KBM-7 (cell line): ENCODE measurements around the gene MIOS.
"Not testable (repeated sequence)": the region's sequence is repeated elsewhere in the genome, so short reads cannot be mapped to it uniquely, and the experiment has no call there.

Source experiments
- DNase-seq: peaks from one replicate; pipeline ENCODE4 v3.0.0-alpha.2; 2015
- in situ Hi-C: fragments of 300-500 bp; cut with MboI; formaldehyde crosslinking; loops from 2 replicates; pipeline ENCODE4 v1.14.3; 2020; ENCODE audit warnings: low sequenced_read_pairs, low pct_unique_long_range_greater_than_20kb, mixed read lengths

Gene MIOS

GRCh38 chr7:7552199-7552598, 14.5 kb upstream of the MIOS start:
- in situ Hi-C loops, result no loop called here
- no peak for DNase-seq

- in situ Hi-C loops, result no loop called here
- DNase-seq, result no peak
Measured at GRCh38 chr7:7553386-7553785, 13.3 kb upstream of the MIOS start.

GRCh38 chr7:7554021-7554432, 12.7 kb upstream of the MIOS start:
- no peak for DNase-seq
- in situ Hi-C loops, result no loop called here

GRCh38 chr7:7554649-7555575, 11.8 kb upstream of the MIOS start:
- DNase-seq, result no peak
- in situ Hi-C loops, result no loop called here

GRCh38 chr7:7556852-7557251, 9.8 kb upstream of the MIOS start:
- in situ Hi-C loops, result no loop called here
- DNase-seq, result no peak

GRCh38 chr7:7557252-7557651, 9.4 kb upstream of the MIOS start:
- no peak for DNase-seq
- in situ Hi-C loops, result no loop called here

- in situ Hi-C loops, DNase-seq: not testable (repeated sequence)
Measured at GRCh38 chr7:7561591-7561990, 5.1 kb upstream of the MIOS start.

- DNase-seq, result no peak
Measured at GRCh38 chr7:7562736-7563135, 3.9 kb upstream of the MIOS start.

GRCh38 chr7:7563269-7563668, 3.4 kb upstream of the MIOS start:
- in situ Hi-C loops, result no loop called here
- DNase-seq, result no peak

More at GRCh38 chr7:7562736-7563135, 3.9 kb upstream of the MIOS start:
- in situ Hi-C loops, result no loop called here

- no peak for DNase-seq
- in situ Hi-C loops, result no loop called here
Measured at GRCh38 chr7:7563813-7564212, 2.9 kb upstream of the MIOS start.

GRCh38 chr7:7564323-7564780, 2.3 kb upstream of the MIOS start:
- peak; percentile 22 for DNase-seq
- in situ Hi-C loops, result no loop called here

GRCh38 chr7:7565018-7565680, 1.5 kb upstream of the MIOS start:
- in situ Hi-C loops, result no loop called here
- peak; percentile 47 for DNase-seq

GRCh38 chr7:7565746-7566650, 686 bp upstream of the MIOS start:
- no peak for DNase-seq

GRCh38 chr7:7567898-7568531, 1.3 kb downstream of the MIOS start:
- in situ Hi-C loops, result no loop called here
- DNase-seq, result no peak

More at GRCh38 chr7:7565746-7566650, 686 bp upstream of the MIOS start:
- in situ Hi-C loops, result no loop called here

- in situ Hi-C loops, result no loop called here
- DNase-seq, result no peak
Measured at GRCh38 chr7:7568553-7568952, 1.9 kb downstream of the MIOS start.

GRCh38 chr7:7569081-7569527, 2.4 kb downstream of the MIOS start:
- DNase-seq, result peak; percentile 46
- in situ Hi-C loops, result no loop called here

- in situ Hi-C loops, result no loop called here
- DNase-seq, result no peak
Measured at GRCh38 chr7:7569615-7570014, 2.9 kb downstream of the MIOS start.

- in situ Hi-C loops, result no loop called here
- no peak for DNase-seq
Measured at GRCh38 chr7:7570584-7570983, 3.9 kb downstream of the MIOS start.

GRCh38 chr7:7573701-7574100, 7.0 kb downstream of the MIOS start:
- in situ Hi-C loops, result no loop called here
- DNase-seq, result no peak
